Stimulated activated naive CD4-positive, alpha-beta T cell treated with Interleukin-2 at 50 U/mL for 16 hours (primary cell): ENCODE results near the gene HS3ST5.
"Not testable (repeated sequence)": the region's sequence is repeated elsewhere in the genome, so short reads cannot be mapped to it uniquely, and the experiment has no call there.

ENCODE experiments used
- DNase-seq: peaks from one replicate; lab custom pipeline; 2025; lab: John Stamatoyannopoulos, UW

Gene HS3ST5

DNA sequence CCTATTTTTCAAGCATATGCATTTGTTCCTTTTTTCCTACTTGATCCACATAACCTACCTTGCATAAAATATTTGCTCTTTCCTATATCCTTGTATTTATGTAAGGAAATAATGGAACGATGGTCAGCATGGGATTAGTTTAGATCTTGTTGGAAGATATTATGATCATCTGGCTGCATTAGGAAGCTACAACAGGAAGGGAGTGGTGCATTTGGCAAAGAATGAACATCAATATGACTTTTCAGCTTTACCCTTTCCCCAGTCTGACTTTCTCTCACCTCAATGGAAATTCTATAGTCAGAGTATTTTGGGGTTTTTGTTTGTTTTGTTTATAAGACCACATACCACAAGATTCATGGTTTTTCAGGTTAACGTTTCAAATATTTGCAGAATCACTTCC, 66.0 kb downstream of the HS3ST5 start:
- no peak for DNase-seq

DNA sequence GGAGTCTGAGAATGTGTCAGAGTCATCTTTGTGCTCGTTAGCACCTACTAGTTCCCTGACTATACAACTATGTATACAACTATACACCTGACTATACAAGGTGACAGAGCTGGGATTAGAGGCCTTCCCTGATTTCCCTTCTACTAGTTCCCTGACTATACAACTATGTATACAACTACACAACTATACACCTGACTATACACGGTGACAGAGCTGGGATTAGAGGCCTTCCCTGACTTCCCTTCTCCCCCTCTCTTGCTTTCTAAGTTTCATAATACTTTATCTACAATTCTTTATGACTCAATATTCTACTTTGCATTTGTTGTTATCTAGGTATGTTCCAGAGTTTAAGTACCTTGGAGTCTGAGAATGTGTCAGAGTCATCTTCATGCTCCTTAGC, 68.0 kb downstream of the HS3ST5 start:
- no peak for DNase-seq

DNA sequence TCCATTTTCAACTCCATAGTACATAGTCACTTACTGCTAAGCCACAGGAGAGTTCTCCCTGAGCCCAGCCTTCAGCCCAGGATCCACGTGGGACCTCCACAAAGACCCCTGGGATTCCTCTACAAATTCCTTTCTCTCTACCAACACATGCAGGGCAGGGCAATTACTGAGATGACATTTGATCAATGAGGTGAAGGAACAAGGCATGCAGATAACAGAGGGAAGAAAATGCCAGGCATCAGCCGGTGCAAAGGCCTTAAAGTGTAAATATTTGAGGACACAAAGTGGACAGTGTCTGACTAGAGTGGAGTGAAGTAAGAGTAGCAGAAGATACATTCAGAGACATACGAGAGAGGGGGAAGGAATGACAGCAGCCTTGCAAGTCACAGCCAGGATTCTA, 70.2 kb downstream of the HS3ST5 start:
- no peak for DNase-seq

DNA sequence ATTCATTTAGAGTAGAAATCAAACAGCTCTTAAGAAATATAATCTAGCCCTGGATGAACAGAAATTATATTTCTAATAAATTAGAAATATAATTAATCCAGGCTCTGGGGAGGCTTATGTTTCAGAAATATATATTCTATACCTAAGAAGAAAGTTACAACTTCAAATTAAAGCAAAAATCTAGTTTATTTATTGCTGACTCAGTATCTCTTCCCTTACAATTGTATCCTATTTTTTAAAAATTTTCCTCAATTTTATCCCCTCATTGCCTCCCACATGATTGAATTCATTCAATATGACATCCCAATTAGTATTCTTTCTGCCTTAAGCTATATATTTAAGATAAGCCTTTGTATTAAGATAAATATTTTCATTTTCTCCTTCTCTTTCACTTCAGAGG, 71.4 kb downstream of the HS3ST5 start:
- no peak for DNase-seq

DNA sequence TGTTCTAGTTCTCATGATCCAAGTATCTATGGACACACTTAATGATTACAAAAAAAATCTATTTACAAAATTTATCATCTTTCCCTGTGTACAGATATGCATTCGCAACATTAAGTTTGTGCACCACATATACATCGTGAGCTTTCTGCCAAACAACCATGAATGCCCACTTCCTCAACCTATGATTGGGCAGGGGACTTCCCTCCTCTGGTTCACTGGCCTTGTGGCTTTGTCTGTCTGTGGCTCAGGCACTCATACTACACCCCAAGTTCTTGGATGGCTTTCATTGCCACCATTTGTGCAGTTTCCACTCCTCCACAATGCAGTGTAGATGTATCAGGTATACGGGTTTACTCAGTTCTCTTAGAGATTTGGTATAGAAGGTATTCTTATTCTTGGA, 74.9 kb downstream of the HS3ST5 start:
- DNase-seq: no peak

DNA sequence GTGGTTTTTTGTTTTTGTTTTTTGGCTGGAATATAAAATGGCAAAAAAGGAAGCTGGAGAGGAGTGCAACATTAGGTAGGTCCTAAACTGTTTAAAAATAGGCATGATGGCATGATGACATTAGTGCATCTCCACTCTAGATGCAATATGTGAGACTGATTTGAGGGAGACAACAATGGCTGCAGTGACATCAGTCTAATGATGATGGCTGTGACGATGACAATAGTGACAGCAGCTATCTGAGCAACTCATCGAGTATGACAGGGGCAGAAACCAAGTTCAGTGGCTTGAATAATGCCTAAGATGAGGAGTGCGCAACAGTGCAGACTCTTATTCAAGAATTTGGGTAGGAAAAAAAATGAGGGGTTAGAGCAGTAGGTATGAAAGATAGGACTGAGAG, 82.0 kb downstream of the HS3ST5 start:
- no peak for DNase-seq

DNA sequence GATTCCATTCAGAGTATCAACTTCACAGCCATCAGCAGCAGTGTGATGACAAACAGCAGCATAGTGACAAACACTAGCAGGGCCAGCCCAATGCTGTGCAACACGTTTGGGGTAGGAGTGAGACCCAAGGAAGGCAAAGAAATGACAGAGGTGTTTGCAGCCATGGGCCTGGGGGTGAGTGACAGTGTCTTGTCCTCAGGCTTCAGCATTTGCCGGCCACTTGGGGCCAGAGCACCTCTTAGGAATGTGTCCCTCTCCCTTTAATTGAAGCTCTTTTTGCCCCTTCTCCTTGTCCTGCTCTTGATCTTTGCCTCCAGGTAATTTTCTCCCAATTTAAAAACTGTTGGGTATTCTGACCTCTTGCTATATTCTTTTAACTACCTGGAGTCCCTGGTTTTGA, 84.4 kb downstream of the HS3ST5 start:
- DNase-seq: no peak

DNA sequence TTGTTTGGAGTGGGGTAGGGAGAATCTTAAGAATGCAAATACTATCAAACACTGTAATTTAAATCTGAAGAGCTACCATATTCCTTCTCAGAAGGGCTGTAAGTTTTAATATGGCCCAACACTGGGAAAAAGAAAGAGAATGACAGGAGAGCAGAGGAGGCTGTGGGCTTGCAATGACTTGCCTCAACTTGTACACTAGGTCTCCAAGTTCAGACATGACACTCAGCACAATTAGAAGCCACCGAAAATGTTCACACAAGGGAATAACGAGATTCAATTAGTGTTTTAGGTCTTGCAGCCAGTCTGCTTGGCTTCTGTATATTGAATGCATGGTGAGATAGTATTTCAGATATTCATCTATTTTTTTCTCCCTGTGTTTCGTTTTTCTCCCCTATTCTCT, 89.4 kb downstream of the HS3ST5 start:
- DNase-seq: no peak

DNA sequence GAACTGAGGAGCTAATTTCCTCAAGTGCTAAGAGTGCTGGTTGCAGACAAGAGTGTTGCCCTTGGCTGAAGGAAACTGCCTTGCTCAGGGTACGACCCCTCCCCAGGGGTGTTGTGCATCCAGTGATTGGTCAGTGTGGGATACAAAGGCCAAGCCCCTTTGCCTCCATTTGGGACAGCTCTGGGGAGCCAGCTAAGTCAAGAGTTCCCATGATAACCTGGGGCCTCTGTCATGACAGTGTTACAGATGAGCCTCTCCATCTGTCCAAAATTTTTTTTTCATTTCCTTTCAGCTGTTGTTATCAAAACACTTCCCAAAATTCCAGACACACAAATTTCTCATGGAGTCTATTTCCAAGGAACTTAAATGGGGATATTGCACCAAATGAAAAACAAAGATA, 93.3 kb downstream of the HS3ST5 start:
- no peak for DNase-seq

DNA sequence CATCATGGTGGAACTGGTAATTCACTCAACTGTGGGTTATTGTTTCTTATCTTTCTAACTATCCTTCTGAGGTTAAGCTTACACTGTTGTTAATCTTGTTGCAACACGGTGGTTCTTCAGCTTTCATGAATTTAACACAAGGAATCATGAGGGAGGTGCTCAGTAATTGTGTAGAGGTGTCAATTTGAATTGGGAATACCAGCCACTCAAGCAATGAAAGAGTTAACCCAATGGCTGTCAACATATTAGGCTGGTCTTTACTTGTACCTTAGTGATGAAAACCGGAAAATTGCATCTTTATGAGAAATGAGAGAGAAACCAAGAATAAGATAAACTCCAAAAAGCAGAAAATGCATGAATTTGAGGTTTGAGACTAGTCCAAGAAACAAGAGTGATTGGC, 95.7 kb downstream of the HS3ST5 start:
- no peak for DNase-seq

DNA sequence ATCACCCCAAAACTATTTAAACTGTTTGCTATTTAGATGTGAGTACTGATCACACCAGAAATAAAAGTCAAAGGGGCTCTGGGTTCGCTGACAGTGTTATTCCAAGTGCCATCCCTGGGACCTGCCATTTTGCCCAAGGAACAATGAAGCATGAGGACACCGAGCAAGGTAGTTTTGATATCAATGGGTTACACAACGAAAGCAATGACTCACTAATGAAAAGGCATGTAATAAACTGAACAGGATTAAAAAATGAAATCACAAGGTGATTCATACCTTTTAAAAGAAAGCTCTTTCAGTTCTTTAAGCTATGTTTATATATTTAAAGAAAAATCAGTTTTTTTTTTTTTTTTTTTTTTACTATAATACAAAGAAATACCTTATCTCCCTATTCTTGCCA, 102.0 kb downstream of the HS3ST5 start:
- DNase-seq: no peak

DNA sequence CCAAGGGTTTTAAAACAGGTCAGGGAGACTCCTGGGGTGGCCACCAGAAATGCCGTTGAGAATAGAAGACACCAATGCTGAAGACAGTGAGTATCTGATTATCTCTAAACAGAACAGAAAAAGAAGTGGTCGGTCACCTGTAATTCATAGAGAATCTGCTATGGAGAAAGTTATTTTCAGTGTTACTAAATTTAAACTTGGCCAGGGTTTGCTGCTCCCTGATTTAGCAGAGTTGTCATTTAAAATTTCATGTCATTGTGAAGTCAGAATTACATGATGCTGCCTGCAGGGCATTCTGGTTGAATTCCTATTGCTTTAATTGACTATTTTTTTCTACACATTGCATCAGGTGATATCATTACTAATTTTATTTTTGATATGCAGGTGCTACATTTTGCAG, 114.1 kb downstream of the HS3ST5 start:
- DNase-seq: no peak

DNA sequence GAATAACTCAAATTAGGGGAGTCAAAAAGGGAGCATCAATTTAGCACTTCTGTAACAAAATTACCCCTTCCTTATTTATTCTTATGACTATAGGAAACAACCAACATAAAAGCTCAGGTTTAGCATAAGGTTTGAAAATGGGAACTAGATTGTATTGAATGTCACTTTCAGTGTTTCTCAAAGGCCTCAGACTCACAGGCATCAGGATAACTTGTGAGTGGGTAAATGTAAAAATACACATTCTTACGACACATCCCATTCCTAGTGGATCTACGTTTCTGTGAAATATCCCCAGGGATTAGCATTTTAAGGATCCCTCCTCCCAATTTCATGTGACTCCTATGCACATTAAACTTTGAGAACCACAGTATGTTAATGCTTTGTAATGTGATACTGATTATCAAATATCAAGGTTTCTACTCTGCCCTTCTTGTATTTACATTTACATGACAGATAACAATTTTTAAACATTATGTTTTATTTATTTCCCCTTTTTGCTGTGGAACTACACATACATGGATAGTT, 114.8 kb downstream of the HS3ST5 start:
- no peak for DNase-seq

DNA sequence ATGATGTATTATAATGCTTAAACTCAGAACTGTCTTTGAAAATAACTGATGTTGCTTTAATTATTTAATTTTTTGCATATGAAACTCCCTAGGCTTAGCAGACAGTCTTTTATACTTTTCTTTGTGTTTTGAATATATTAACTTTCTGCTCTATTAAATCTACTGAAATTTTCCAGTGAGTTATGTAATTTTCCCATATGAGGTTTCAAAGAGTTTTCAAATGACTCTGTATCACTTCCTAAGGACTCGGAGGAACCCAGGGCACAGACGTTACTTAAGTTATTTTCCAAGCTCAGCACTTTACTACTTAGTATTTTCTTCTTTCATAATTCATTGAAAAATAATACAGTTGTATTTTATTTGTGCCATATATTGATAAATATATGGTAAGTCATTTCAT, 122.6 kb downstream of the HS3ST5 start:
- no peak for DNase-seq

DNA sequence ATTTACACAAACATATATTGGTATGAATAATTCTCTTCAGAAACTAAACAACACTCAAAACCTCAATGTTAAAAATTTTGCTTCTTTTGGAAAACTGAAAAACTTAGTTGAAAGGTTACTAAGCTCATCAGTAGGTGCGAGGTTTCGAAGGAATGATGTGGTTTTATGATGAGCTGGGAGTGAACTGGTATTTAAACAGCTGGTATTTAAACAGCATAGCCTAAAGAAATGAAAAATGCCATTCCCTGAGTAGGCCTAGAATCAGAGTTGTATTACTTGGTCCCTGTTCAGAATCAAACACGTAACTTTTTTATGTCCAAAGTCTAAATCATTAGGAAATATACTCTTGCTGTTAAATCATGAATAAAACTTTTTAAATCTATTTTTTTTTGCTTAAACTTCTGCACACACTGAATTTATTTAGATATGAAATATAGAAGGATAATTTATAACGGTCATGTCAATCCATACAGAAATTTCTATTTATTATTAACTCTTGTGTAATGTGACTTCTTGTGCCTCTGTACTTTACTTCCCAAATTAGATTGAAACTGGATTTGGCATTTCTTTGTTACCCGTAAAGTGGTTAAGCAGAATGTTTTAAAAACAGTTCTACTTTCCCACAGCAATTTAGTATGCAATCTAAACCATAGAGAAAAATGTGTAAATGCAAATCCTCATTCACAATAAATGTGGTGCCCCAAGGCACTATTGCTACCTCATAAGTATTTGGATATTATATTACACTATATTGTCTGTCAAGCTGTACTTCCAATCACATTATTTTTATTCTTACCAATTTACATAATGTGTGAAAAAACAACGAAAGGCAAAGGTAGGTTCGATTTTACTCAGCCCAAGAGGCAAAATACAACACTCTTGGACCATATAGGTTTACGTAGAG, 124.1 kb downstream of the HS3ST5 start:
- DNase-seq: no peak

DNA sequence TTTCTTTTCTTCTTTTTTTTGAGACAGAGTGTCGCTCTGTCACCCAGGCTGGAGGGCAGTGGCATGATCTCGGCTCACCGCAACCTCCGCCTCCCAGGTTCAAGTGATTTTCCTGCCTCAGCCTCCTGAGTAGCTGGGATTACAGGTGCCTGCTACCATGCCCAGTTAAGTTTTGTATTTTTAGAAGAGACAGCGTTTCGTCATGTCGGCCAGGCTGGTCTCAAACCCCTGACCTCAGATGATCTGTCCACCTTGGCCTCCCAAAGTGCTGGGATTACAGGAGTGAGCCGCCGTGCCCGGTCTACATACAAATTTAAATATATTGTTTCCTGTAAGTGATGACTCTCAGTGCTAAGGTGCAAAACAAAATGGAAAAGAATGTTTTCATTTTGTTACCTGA, 124.8 kb downstream of the HS3ST5 start:
- not testable (repeated sequence) for DNase-seq

DNA sequence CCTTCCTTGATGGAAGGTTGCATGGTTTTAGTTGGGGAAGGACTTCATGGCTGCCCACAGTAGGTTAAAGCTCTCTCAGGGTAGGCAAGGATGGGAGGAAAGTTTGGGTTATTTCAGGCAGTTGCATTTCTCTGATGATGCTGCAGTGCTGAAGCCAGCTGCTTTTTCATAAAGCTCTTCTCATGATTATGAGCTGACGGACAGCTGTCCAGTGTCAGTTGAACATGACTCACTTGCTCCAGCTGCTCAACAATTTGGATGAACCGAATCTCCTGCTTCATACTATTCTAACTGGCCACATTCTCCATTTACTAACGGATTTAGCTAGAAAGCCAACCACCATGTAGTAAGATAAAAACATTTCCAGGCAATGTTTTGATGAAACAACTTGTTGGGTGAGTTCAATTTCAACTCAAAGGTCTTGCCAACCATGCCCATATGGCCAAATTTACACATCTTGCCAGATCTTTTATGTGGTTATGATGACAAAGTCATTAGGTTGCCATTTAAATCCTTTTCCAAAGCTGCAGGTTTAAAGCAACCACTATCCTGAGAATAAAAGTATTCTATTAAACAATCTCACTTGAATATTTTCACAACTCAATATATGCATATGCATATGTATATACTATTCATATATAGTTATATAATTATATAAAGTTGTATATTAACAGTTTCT, 125.9 kb downstream of the HS3ST5 start:
- DNase-seq: no peak

DNA sequence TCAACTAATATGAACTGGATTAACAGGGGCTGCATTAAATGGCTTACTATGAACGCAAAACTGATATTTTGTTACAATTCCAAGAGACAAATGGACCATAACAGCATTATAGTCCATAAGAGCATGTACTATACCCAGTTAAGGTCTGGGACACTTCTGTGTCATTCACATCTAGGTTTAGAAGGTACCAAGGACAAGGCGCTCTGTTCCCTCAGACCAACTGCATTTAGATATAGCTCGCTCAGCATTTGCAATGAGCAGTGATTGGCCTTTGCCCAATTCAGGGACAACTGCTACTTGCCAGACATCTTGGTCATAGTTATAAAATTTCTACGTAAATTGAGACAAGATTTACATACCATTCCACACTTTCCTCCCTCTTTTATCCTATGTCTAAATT, 132.4 kb downstream of the HS3ST5 start:
- DNase-seq: no peak

DNA sequence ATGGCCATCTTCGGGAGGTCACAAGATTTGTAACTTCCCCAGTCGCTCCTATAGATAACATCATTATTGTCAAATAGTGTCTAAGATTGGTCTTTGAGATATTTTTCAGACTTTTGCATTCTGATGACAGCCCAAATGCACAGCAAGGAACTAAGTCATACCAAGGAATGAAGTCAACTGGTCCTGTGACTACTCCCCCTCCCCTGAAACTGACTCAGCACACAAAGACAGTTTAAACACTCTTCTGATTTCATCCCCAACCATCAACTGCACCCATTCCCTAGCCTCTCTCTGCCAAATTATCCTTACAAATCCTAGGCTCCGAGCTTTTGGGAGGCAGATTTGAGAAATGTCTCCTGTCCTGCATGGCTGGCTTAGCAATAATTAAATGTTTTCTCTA, 139.4 kb downstream of the HS3ST5 start:
- no peak for DNase-seq

DNA sequence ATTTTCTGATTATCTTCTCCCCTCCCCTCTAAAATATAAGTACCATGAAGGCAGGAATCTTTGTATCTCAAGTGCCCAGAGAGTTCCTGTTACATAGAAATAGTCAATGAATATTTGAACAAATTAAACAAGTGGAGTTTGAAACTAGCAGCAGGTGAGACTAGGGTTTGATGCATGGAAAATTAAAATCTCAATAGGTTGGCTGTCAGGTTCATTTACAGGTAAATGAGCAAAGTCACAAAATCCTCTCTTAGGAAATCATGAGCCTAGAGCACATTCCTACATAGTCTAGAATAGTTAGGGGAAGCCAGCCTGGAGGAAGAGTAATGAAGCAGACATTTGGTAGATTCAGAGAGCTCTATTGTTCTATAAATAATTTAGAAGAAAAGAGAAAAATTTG, 140.4 kb downstream of the HS3ST5 start:
- no peak for DNase-seq

DNA sequence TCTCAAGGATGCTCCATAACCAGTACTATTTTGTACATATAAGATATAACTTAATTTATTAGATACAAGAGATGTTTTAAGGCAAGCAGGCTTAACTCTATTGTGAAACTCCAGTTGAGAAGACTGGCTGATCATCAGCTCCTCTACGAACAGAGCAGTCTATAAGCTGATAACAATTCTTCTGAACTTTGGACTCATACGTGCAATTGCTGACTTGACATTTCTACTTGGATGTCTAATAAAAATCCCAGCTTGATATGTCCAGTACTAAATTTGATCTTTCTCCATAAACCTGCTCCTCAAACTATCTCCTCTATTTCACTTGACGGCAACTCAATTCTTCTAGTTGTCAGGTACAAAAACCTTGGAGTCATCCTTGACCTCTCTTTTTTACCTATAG, 141.9 kb downstream of the HS3ST5 start:
- DNase-seq: no peak

DNA sequence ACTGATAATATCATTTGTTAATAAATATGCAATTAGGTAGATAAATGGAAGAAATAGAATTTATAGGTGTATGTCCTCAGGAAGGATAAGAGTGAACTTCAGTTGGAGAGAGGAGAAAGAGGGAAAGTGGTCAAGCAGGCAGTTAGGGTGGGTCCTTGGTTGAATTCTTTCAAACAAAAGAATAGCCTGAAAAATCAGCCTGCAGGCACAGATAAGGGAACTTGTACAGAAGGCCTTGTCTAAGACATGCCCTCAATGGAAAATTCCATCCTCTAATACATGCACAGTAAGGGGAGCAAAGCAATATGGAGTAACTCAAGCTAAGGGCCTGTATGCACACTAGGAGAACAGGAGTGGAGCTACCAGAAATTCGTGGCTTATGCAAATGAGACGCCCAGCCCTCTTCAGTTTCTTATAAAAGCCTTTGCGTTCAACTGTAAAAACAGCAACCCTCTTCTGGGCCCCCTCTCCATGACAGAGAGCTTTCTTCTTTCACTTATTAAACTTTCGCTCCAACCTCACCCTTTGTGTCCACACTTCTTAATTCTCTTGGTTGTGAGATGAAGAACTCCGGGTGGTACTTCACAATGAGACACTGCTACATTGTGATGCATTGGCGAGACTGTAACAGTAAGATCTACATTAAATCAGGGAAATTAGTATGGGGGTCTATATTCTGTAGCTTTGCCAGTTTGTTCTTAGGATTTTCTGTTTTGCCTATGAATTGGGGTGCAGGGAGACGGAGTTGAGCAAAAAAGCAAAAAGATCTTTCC, 147.0 kb downstream of the HS3ST5 start:
- DNase-seq: no peak

DNA sequence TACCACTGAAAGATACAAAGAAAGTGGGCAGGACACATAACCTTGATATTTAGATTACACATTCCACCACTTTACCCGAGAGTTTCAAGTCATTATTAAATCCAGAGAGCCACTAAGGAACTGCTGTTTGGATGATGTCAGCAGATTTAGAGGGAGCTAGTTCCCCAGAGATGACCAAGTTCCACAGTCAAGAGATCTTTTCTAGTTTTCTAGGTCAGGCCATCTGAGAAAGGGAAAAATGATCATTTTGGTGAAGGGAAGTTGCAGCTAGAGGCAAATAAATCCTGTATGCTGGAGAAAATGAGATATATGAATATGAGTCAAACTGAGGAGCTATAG, 147.8 kb downstream of the HS3ST5 start:
- no peak for DNase-seq
